KG1 (cell line): ENCODE measurements around the gene SUN1.
"Not testable (repeated sequence)": the region's sequence is repeated elsewhere in the genome, so short reads cannot be mapped to it uniquely, and the experiment has no call there.

ENCODE experiments used
- DNase-seq: peaks from one replicate; lab custom pipeline; 2025; lab: John Stamatoyannopoulos, UW

SUN1 gene

DNA sequence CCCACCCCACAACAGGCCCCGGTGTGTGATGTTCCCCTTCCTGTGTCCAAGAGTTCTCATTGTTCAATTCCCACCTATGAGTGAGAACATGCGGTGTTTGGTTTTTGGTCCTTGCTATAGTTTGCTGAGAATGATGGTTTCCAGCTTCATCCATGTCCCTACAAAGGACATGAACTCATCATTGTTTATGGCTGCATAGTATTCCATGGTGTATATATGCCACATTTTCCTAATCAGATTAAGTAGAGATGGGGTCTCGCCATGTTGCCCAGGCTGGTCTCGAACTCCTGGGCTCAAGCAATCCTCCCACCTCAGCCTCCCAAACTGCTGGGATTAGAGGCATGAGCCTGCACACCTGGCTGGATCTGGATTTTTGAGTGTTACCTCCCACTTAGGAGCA, 28.5 kb upstream of the SUN1 start:
- not testable (repeated sequence) for DNase-seq

DNA sequence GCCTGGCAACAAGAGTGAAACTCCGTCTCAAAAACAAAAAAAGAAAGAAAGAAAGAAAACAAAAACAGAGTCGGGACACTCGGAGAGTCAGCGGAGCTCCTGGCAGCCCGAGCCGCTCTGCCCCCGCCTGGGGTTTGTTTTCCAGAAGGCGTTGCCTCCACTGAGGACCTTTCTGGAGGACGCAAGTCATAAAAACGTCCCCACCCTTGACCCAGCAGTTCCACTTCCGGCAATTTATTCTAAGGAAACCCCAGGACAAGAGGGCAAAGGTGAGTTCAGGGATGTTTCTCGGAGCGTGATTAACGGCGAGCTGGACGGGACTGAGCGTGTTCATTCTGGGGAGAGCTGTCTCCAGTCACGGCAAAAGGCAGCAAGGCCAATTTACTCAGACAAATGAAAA, 27.0 kb upstream of the SUN1 start:
- no peak for DNase-seq

DNA sequence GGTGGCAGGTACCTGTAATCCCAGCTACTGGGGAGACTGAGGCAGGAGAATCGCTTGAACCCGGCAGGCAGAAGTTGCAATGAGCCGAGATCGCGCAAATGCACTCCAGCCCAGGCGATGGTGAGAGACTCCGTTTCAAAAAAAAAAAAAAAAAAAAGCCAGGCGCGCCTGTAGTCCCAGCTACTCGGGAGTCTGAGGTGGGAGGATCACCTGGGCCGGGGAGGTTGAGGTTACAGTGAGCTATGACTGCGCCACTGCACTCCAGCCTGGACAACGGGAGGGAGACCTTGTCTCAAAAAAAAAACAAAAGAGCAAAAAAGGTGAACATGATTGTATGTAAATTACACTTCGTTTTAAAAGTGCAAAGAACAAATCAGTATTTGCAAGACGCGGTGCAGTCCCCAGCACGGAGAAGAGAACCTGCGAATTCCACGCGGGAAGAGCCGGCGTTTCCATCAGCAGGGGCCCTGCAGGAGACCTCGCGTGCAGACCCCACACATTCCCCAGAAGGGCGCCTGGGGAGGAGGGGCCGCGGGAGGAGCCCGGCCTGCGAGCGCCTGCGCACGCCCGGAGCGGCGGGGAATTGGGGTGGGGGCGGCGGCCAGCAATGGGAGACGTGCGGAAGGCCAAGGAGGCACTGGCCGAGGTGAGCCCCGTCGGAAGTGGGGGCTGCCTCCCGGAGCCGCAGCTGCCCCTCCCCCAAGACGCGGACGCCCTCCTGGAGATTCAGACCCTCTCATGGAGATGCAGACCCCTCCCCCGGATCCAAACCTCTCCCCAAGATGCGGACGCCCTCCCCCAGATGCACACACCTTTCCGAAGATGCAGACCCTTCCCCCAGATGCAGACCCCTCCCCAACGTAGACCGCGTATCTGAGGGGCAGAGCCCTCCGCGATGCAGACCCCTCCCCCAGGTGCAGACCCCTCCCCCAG, 16.7 kb upstream of the SUN1 start:
- no peak for DNase-seq

DNA sequence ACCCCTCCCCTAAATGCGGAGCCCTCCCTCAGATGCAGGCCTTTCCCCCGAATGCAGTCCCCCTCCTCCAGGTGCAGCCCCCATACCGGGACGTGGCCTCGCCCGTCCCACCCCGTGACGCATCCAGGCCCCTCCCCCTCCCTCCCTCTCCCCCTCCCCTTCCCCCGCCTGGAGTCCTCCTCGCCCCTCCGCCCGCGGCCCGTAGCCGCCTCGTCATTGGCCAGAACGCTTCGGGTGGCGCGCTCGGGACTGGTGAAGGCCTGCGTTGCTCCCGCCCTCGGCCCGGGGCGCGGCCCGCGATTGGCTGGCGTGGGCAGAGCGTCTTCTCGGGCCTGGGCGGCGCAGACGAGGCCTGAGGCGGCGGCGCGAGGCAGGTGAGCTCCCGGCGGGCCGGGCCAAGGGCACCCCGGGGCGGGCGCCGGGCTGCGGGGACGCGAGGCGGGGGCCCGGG, 16.0 kb upstream of the SUN1 start:
- DNase-seq: peak; percentile 91

DNA sequence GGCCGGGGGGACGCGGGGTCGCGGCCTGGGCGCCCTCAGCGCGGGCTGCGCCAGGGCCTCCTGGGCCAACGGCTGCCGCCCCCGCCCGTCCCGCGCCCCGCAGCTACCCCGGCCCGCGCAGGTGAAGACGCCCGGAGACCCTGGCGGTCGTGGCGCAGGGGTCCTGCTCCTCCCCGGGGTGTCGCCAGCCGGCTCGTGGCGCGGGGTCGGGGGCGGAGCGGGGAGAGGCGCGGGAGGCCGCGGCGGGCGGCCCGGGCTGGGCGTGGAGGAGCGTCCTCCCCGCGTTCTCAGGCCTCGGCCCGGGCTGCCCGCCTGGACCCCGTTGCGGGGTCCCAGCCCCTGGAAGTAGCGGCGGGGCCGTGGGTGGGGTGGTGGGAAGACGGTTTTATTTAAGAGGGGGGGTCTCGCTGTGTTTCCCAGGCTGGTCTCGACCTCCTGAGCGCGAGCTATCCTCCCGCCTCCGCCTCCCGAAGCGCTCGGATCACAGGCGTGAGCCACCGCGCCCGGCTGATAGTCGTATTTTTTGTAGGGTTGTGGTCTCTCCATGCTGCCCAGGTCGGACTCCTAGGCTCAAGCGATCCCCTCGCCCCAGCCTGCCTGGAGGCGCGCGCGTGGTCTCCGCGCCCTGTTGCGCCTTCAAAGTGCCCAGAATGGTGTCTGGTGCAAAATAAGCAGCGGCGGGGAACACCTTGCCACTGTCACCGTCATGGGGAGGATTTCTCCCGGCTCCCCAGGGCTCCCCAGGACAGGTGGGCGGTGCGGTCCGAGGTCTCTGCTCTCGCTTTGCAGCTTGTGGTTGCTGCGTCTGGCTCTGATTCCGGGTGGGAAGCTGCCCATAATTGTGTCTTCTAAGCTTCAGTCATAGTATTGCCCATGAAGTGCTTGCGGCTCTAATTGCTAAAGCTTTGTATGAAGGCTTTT, 15.3 kb upstream of the SUN1 start:
- no peak for DNase-seq

DNA sequence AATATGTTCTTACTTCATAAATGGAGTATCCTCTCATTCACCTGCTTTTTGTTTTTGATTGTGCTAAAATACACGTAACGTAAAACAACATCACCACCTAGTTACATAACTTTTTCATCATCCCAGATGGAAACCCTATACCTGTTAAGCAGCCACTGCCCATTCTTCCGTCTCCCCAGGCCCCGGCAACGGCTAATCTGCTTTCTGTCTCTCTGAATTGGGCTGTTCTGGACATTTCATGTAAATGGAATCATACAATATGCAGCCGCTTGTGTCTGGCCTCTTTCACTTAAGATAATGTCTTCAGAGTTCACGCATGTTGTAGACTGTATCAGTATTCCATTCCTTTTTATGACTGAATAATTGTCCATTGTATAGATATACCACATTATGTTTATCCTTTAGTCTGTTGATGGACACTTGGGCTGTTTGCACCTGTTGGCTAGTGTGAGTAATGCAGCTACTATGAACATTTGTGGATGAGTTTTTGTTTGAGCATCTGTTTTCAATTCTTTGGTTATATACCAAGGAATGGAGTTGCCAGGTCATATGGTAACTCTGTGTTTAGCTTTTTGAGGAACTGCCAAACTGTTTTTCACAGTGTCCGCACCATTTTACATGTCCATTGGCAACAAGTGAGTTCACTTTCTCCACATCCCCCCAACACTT, 14.1 kb upstream of the SUN1 start:
- no peak for DNase-seq

DNA sequence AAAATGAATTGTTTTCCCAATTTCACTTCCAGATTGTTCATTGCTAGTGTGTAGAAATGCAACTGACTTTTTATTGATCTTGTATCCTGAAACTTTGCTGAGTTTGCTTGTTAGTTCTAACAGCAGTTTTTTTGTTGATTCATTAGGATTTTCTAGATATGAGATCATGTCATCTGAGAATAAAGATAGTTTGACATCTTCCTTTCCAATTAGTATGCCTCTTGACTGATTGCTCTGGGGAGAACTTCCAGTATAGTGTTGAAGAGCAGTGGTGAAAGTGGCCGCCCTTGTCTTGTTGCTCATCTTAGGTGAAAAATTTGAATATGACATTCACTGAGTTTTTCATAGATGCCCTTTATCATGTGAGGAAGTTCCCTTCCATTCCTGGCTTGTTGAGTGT, 11.9 kb upstream of the SUN1 start:
- DNase-seq: no peak

DNA sequence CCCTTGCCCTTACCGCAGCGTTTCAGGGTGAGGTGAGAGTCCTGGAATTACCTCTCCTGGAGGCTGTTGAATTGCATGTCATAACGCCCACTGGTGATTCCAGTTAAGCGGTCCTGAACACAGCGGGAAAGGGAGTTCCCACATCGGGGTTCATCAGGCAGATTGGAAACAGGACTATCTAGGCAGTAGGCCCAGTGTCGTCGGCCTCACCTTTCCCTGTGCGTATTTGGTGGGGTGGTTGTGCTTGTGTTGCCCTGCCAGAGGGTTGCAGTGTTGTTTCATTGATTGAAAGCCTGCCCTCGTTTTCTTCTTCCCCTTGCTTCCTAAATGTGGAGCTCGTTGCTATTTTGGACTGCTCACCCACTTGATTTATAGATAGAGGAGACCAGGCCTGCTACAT, 10.6 kb upstream of the SUN1 start:
- no peak for DNase-seq

DNA sequence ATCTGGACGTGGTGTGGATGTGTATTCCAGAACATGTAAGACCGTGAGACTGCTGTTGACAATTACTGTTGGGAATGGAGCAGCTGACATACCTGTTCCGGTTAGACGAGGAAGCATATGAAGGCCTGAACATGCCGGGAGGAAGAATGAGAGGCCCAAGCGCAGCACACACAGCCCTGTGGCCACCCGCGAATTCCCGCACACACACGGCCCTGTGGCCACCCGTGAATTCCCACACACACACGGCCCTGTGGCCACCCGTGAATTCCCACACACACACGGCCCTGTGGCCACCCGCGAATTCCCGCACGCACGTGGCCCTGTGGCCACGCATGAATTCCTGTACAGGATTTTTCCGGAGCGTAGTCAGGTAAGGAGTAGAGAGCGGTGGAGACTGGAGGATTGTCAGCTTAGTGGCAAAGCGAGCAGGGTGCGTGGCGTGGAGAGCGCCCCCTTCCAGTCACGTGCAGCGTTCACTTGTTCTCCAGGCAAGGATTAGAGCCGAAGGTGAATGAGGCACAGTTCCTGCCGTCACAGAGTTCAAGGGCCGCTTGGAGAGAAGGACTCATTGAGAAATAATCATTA, 9.5 kb upstream of the SUN1 start:
- no peak for DNase-seq

DNA sequence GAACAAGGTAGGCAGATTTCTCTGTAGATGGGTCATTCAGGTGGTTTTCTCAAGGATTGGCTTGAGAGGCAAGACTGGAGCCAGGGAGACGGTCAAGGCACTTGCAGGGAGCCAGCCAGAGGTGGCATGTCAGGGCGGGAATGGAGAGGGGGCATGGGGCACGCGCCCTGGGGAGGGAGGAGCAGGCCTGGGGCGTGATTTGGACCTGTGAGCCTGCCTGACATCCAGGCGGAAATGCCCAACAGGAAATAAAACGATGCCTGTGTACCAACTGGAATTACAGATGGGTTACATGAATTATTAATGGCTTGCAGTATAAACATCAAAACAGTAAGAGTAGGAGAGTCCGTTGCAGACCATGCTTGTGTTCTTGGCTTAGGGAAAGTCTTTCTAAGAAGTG, 8.6 kb upstream of the SUN1 start:
- no peak for DNase-seq

DNA sequence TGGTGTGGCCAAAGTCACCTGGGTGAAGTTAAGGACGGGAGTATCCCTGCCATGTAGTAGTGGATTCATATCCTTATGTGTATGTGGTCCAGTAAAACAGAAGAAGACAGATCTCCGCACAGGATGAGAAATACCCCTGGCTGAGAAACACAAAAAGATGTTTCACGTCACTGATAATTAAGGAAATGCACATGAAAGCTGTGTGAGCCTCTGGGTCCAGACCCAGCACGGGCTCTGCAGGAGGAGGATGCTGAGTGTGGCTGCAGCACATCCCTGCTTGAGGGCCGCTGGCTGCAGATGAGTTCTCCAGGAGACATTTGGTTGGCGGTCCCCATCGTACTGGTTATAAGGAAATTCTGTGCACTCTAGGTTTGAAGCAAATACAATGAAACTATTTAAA, 8.2 kb upstream of the SUN1 start:
- no peak for DNase-seq

DNA sequence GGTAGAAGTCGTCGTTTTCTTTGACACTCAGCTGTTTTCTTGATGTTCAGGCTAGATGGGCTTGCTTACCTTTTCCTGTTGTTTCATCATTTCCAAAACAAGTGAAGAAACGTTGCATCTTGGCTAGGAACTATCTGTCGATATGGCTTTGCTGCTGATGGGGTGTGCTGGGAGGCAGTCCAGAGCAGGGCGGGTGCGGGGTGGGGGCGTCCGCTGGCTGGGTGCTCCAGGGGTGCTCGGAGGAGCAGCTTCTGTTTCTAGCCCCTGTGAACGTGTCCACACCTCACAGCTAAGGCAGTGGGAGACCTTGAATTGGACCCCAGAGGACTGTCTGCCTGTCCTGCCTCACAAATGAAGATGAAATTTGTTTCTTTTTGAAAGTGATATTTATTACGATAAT, 7.6 kb upstream of the SUN1 start:
- DNase-seq: no peak

DNA sequence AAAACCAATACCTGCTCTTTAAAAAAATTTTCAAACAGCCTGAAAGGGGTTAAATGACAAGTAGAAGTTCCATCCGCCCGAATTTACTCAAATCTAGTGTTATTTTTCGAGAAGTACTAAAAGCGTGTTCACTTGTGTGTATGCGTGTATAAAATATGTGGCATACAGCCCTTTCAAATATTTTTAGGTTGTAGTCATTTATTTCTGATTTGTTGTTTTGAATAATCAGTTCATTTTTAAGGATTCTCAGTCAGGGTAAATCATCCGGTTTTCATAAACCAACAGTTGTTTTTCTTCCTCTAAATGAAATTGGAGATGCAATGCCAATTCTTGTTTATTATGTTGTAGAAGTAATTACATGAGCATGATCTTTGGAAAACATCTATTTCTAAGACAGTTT, 6.9 kb upstream of the SUN1 start:
- DNase-seq: no peak

DNA sequence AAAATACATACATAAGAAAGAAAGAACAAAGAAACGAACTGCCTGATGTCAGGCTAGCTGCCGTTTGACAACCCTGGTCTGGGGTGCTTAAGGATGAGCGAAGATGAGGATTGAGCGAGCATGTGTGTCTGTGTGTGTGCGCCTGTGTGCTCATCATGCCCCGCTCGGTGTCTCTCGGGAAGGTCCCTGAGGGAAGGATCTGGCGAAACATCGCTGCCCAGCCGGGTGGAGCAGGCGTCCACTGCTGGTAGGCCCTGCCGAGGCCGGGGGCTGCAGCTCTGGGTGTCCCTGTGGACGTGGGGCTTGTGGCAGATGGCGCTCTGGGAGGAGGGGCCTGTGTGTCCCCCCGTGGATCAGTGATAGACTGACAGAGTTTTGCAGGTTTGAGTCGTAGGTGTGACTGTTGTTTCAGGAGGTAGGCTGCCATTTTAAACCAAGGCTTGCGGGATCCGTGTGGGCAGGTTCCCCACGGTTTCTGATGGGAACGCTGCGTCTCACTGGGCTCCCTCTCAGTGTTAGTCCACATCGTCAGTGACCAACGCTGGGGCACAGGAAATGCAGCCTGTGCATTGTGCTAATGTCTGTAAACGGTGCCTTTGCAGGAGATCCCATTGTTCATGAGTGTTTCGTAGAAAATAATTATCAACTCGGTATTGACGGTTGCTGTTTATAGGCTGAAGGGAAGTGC, 5.9 kb upstream of the SUN1 start:
- DNase-seq: no peak

DNA sequence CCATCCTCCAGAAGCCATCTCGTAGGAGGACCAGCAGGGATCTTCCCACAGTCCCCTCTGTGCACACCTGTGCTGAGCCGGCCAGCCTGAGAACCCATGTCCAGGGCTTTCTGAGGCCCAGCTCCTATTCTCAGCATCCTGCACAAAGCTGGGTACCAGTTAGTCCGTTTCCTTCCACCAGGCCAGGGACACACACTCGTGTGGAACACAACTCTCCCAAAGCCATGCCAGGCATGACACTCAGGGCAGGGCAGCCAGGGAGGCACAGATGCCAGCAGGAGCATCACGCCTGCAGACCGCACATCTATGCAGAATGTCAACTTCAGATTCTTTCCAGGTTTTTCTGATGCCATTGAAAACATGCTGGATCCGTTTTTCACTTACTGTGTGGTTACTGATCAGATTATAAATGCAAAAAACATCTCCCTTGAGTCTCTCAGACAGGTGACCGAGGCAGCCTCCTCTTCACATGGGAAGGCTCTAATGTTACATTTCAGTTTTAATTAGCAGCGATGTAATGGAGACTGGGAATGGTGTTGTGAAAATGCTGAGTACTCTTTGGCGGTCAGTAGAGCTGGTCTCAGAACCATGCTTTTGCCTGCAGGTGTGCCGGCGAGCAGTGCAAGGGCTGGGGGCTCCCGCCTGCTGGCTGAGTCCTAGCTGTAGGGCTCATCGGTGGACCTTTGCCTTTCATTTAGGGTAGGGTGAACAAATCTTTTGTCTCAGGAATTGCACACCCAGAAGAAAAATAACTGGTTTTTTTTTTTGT, 3.3 kb upstream of the SUN1 start:
- no peak for DNase-seq

DNA sequence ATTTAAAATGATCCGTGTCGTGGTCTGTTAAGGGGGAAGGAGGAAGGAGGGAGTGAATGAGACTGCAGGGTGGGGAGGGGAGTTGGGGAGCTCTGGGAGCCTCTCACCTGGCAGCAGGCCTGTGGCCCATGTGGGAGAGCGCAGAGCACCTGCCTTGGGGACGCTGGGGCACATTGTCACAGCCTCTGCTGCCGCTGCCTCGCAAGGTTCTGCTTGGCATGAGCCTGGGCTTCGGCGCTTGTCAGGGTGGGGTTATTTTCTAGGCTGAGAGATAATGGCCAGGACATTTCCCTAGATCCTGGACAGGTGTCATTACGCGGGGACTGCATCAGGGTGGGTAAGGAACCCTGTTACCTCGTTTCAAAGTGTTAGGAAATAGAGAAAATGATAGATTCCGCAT, 2.2 kb upstream of the SUN1 start:
- DNase-seq: no peak

DNA sequence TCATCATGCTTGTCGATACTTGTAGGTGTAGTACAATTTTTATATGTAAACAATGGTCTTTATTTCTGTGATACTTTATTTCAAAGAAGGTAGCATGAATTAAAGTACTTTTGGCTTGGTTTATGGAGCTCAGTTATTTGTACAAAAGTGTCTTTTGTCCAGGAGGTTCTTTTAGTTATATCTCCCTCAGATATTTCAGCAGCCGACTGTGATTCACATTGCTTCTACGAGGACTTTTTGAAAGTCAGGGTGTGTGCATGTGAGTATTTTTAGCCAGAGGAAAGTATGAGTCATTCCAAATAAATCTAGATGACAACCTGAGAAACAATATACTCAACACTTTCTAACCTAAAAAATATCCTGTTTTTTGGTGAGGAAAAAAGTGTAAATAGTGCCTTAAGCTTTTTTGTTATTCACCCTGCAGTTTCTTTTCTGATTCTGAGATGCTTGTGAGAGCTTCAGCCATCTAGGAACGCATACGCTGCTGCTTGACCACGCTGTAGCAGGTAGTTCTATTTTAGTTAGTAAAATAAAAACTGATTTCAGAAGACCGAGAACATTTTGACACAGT, 595 bp upstream of the SUN1 start:
- DNase-seq: no peak

DNA sequence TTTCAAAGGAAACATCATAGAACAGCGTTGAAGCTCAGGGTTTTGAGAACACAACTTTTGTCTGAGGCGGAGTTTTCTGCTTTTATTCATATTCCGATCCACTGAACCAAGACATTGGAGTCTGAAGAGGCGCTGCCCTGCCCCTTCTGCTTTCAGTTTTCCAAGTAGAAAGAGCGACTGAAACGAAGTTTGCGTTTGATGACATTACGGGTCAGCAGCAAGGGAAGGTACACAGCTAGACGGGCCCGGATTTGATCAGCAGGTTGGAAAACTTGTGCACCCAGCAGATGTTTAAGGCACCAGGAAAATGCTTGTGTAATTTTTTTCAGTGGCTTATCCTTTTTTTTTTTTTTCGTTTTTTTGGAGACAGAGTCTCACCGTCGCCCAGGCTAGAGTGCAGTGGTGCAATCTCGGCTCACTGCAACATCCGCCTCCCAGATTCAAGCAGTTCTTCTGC, 720 bp downstream of the SUN1 start:
- no peak for DNase-seq

DNA sequence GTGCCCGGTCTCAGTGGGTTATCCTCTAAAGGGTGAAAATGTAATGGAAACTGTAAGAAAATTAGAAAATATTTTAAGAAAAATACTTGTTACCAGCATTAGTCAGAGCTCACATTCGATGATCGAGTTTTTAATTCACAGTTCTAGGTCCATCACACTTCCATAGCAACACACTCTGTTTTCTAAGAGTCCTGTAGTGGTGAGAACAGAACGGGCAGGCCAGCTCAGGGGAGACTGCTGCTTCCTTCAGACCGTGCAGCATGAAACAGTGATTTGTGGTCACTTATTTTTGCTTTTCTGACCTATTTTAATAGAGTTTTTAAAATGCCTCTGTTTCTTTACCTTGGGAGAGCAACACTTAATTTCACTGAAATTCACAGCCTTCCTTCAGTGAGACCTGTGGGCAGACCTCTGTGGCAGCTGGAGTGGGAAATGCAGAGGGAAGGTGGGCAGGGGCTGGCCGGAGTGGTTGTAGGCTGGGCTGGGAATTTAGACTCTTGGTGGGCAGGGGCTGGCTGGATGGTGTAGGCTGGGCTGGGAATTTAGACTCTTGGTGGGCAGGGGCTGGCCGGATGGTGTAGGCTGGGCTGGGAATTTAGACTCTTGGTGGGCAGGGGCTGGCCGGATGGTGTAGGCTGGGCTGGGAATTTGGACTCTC, 1.5 kb downstream of the SUN1 start:
- no peak for DNase-seq

DNA sequence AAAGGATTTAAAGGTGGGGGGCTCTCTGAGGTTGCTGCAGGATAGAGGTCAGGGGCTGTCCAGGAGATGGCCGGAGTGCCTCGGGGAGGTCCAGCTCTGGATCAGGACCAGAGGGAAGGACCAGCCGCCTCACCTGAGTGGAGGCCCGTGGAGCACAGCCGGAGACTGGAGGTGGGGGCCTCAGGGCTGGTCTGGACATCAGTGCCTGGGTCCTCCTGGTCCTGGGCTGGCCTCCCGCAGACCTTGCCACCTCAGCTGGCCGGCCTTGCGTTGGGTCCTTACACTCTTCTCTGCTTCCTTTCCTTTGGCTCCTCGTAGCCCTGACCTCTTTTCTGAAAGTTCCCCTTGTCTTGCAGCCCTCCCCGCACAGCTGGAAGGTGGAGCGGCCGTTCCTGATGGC, 2.0 kb downstream of the SUN1 start:
- no peak for DNase-seq
